Small intestine (tissue), 7 donors: ENCODE measurements around the gene OVOL3. TPM values are rescaled to one million over a fixed set of nuclear protein-coding genes. Genes with fewer than 3 reads are reported as not detected.

Experiments used
- DNase-seq, 2 donors: peaks; one replicate each; pipeline versions ENCODE4 v3.0.0 to v3.0.0-alpha.2; 2013
- FAIRE-seq: peaks from 2 replicates; lab custom pipeline; 2012; peaks lifted over from hg19 to GRCh38; lab: Jason Lieb, UNC
- H3K27ac ChIP-seq, 3 donors: one replicate each; pipeline ENCODE4 v1.5.1; 2013; ENCODE audit warnings: low read length in 2 of 3, mild to moderate bottlenecking in 2 of 3, control low read depth in 1 of 3, inconsistent platforms in 1 of 3, low read depth in 1 of 3, moderate library complexity in 1 of 3
- H3K27me3 ChIP-seq, 3 donors: one replicate each; pipeline ENCODE4 v1.6.1; 2013; ENCODE audit warnings: low read length in 3 of 3, inconsistent platforms in 1 of 3; ENCODE audit not compliant: control insufficient read depth in 3 of 3, insufficient read depth in 3 of 3
- H3K36me3 ChIP-seq, 3 donors: one replicate each; pipeline ENCODE4 v1.6.1; 2013; ENCODE audit warnings: low read length in 3 of 3, inconsistent platforms in 1 of 3, low read depth in 1 of 3, mild to moderate bottlenecking in 1 of 3, moderate library complexity in 1 of 3; ENCODE audit not compliant: control insufficient read depth in 3 of 3, insufficient read depth in 2 of 3
- H3K4me1 ChIP-seq, 3 donors: one replicate each; pipeline ENCODE4 v1.6.1; 2013; ENCODE audit warnings: low read length in 2 of 3, inconsistent platforms in 1 of 3, low read depth in 1 of 3, mild to moderate bottlenecking in 1 of 3, moderate library complexity in 1 of 3; ENCODE audit not compliant: control insufficient read depth in 3 of 3, insufficient read depth in 2 of 3
- H3K4me3 ChIP-seq, 3 donors: one replicate each; pipeline ENCODE4 v1.5.1; 2013; ENCODE audit warnings: low read length in 3 of 3, control low read depth in 1 of 3, inconsistent platforms in 1 of 3, low read depth in 1 of 3, mild to moderate bottlenecking in 1 of 3, moderate library complexity in 1 of 3
- H3K9me3 ChIP-seq, 2 donors: one replicate each; pipeline ENCODE4 v1.6.1; 2013; ENCODE audit warnings: low read depth in 1 of 2, low read length in 1 of 2; ENCODE audit not compliant: control insufficient read depth in 2 of 2, insufficient read depth in 1 of 2
- WGBS, 3 donors: extraction: QIAGEN DNeasy Blood & Tissue Kit; methylation state at CpG; one replicate each; pipeline ENCODE4 v1.1.7; 2013; 5-methylcytosine and 5-hydroxymethylcytosine counted together
- polyA plus RNA-seq, 4 donors: library from polyadenylated mRNA; stranded (reverse) in 3 of 4; unstranded in 1 of 4; fragments of 200-250 nt in 3 of 4; fragments of 120-200 nt in 1 of 4; gene quantifications; one replicate each; pipeline versions ENCODE4 v1.2.1 to v1.2.3, GENCODE V29; 2013
- donor health status: healthy with polysubstance abuse.
- donor health status: control.
- donor health status: control.
- donor health status: Bipolar disorder and iron deficiency.
- donor health status: healthy.

The OVOL3 gene
- polyA plus RNA-seq, 4 donors, result not detected

GRCh38 chr19:36152019-36152351, 41.0 kb downstream of the OVOL3 start:
- FAIRE-seq, result no peak

GRCh38 chr19:36152352-36153091, 41.6 kb downstream of the OVOL3 start, which contains the start of gene COX7A1:
TSS of gene COX7A1 (minus strand) at chr19:36152447. CDS start at chr19:36152407, 40 bp downstream.
- H3K9me3 ChIP-seq, result no peaks in the 10 kb centered on the region
- 56 to 83% (median 81%) methylated on average over 37 to 40 of the region's 40 CpGs for WGBS, 3 donors
- H3K27me3 ChIP-seq, result no peaks in the 10 kb centered on the region
- peak within 1 kb of the TSS; percentile 68 to 78 (median 76) for H3K27ac ChIP-seq
- peak within 1 kb of the TSS in 2 of 3 donors; percentile 19 to 48 for H3K4me3 ChIP-seq
- no peaks in the 10 kb centered on the region for H3K4me1 ChIP-seq
- DNase-seq (no peak), FAIRE-seq (no peak)
- peaks cover 8 to 59% (median 12%) of the 10 kb centered on the region in 3 donors for H3K36me3 ChIP-seq

More at GRCh38 chr19:36152019-36152351, 41.0 kb downstream of the OVOL3 start:
- Histone ChIP-seq H3K36me3 (peaks cover 8 to 63% (median 15%) of the 10 kb centered on the region in 3 donors), H3K27ac (peak overlapping the region; percentile 68 to 78 (median 76)), H3K4me1 (no peaks in the 10 kb centered on the region), H3K27me3 (no peaks in the 10 kb centered on the region), H3K9me3 (no peaks in the 10 kb centered on the region), H3K4me3 (peak overlapping the region in 2 of 3 donors; percentile 19 to 48)
- DNase-seq, result no peak
- 63 to 89% (median 84%) methylated on average over 15 to 16 of the region's 16 CpGs for WGBS, 3 donors

DNA sequence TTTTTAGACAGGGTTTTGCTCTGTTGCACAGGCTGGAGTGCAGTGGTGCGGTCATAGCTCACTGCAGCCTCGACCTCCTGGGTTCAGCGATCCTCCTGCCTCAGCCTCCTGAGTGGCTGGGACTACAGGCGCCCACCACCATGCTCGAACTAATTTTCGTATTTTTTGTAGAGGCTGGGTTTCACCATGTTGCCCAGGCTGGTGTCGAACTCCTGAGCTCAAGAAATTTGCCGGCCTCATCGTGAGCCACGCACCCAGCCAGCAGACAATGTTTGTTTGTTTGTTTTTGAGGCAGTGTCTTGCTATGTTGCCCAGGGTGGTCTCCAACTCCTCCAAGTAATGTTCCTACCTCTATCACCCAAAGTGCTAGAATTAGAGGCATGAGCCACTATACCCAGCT, 42.2 kb downstream of the OVOL3 start:
- FAIRE-seq (no peak), DNase-seq (no peak)
- Histone ChIP-seq H3K9me3 (no peaks in the 10 kb centered on the region), H3K36me3 (peaks cover 4 to 53% (median 7%) of the 10 kb centered on the region in 3 donors), H3K4me1 (no peaks in the 10 kb centered on the region), H3K27me3 (no peaks in the 10 kb centered on the region), H3K27ac (peak overlapping the region in 1 of 3 donors; percentile 78), H3K4me3 (no peak overlapping the region)
- 93 to 97% (median 96%) methylated on average over 10 of the region's 10 CpGs for WGBS, 3 donors

DNA sequence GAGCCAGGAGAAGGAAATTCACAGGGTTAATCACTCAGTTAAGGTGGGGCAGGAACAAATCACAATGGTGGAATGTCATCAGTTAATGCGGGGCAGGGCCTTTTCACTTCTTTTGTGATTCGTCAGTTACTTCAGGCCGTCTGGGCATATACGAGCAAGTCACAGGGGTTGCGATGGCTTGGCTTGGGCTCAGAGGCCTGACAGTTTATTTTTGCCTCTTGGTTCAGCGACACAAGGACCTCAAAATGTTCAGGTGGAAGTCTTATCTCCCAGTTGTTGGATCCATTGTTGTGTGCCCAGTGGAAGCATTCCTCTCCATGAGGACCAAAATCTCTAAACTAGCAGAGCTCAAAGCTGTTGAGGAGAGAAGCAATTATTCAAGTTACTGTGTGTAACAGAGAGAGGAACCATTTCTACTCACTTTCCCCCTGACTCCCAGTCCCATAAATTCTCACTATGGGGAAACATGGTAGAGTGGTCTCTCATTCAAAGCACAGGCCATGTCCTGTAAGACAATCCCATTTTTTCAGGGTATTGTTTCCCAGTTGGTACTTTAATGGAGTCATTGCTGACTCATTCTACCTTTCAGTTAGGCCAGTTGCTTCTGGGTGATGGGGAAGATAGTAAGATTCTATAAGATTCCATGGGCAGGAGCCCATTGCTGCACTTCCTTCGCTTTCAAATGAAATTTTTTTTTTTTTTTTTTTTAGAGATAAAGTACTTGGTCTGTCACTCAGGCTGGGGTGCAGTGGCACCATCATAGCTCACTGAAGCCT, 50.1 kb downstream of the OVOL3 start:
- Histone ChIP-seq H3K36me3 (peaks cover 0 to 16% (median 0%) of the 10 kb centered on the region in 3 donors), H3K27ac (no peak overlapping the region), H3K9me3 (no peaks in the 10 kb centered on the region), H3K4me1 (no peaks in the 10 kb centered on the region), H3K4me3 (no peak overlapping the region), H3K27me3 (no peaks in the 10 kb centered on the region)
- WGBS, 3 donors, result 86 to 92% (median 87%) methylated on average over 7 of the region's 7 CpGs
- FAIRE-seq (no peak), DNase-seq (no peak)

Other genes with a start within 250 kb of the OVOL3 start
- 10 to 100 TPM in 1 of 4 donors, 1 to 10 TPM in 2, not detected in 1; 3.6 to 13.8 (median 4.7) TPM for gene APLP1, start 242.6 kb upstream of the OVOL3 start, polyA plus RNA-seq
- gene NFKBID, start 210.6 kb upstream of the OVOL3 start, polyA plus RNA-seq, result 1 to 10 TPM; 5.1 to 7.6 (median 6.4) TPM
- gene HCST, start 208.6 kb upstream of the OVOL3 start, polyA plus RNA-seq, result 10 to 100 TPM in 2 of 4 donors, 1 to 10 TPM in 2; 2.7 to 17.6 (median 11.0) TPM
- gene TYROBP, start 202.8 kb upstream of the OVOL3 start, polyA plus RNA-seq, result 100 to 1,000 TPM in 1 of 4 donors, 10 to 100 TPM in 3; 15.9 to 128 (median 63.8) TPM
- 10 to 100 TPM in 2 of 4 donors, 1 to 10 TPM in 2; 3.5 to 11.7 (median 8.7) TPM for gene LRFN3, start 174.8 kb upstream of the OVOL3 start, polyA plus RNA-seq
- 10 to 100 TPM; 27.8 to 58.4 (median 36.4) TPM for gene SDHAF1, start 116.0 kb upstream of the OVOL3 start, polyA plus RNA-seq
- gene SYNE4, start 102.3 kb upstream of the OVOL3 start, polyA plus RNA-seq, result 10 to 100 TPM in 1 of 4 donors, 1 to 10 TPM in 3; 3.0 to 16.0 (median 3.7) TPM
- 10 to 100 TPM; 14.3 to 19.7 (median 15.6) TPM for gene ALKBH6, start 96.9 kb upstream of the OVOL3 start, polyA plus RNA-seq
- gene CLIP3, start 78.3 kb upstream of the OVOL3 start, polyA plus RNA-seq, result 1 to 10 TPM in 3 of 4 donors, under 1 TPM in 1; 0.45 to 7.5 (median 4.6) TPM
- 1 to 10 TPM; 5.3 to 8.9 (median 6.6) TPM for gene THAP8, start 56.9 kb upstream of the OVOL3 start, polyA plus RNA-seq
- 1 to 10 TPM in 2 of 4 donors, under 1 TPM in 2; 0.22 to 5.0 (median 1.4) TPM for gene WDR62, start 56.2 kb upstream of the OVOL3 start, polyA plus RNA-seq
- 10 to 100 TPM; 46.5 to 77.5 (median 66.5) TPM for gene POLR2I, start 3.7 kb downstream of the OVOL3 start, polyA plus RNA-seq
- gene TBCB, start 4.3 kb downstream of the OVOL3 start, polyA plus RNA-seq, result 100 to 1,000 TPM in 3 of 4 donors, 10 to 100 TPM in 1; 75.0 to 133 (median 113) TPM
- 1,000 to 10,000 TPM in 1 of 4 donors, 100 to 1,000 TPM in 3; 600 to 1,094 (median 775) TPM for gene CAPNS1, start 28.9 kb downstream of the OVOL3 start, polyA plus RNA-seq
- gene COX7A1, start 41.3 kb downstream of the OVOL3 start, polyA plus RNA-seq, result 10 to 100 TPM in 2 of 4 donors, 1 to 10 TPM in 2; 1.3 to 26.2 (median 9.9) TPM
- gene ZNF565, start 103.5 kb downstream of the OVOL3 start, polyA plus RNA-seq, result 1 to 10 TPM; 1.6 to 4.8 (median 2.8) TPM
- 10 to 100 TPM; 18.4 to 71.6 (median 25.7) TPM for gene ZNF146, start 104.0 kb downstream of the OVOL3 start, polyA plus RNA-seq